ENCODE results near the gene CMSS1. TPM values are rescaled to one million over a fixed set of nuclear protein-coding genes. Genes with fewer than 3 reads are reported as not detected.

The CMSS1 gene
- total and polyA plus RNA-seq, 2 of the 13 experiments (the other 11 are each of a cell fraction or from before 2014, with no cell fraction given) = 6.4 to 48.7 TPM

GRCh38 chr3:99854756-99855298 is 37.2 kb downstream of the CMSS1 start (continued):
- peak in 1 of 2 experiments; percentile 21; a peak in 2 of 4 replicates for TF ChIP-seq MAFK (conservative IDR thresholded peaks at IDR 0.05 in 1 of 2, IDR thresholded peaks at IDR 0.05 in 1 of 2; ENCODE audit: low read length in 2 of 2)
- TF ChIP-seq DMAP1 (CRISPR knock-in tag; IDR thresholded peaks at IDR 0.05) = no peak
- no peak for TF ChIP-seq ZNF687 (CRISPR knock-in tag; IDR thresholded peaks at IDR 0.05)
- peak; percentile 36 for TF ChIP-seq RBM22 (optimal IDR thresholded peaks at IDR 0.05; ENCODE audit: low read length)
- no peak for TF ChIP-seq HNRNPL (IDR thresholded peaks at IDR 0.05; ENCODE audit: low read depth, low read length)
- no peak for TF ChIP-seq SP5 (CRISPR knock-in tag; IDR thresholded peaks at IDR 0.05; ENCODE audit: borderline replicate concordance, low read depth)
- TF ChIP-seq ZNF296 (CRISPR knock-in tag; conservative IDR thresholded peaks at IDR 0.05) = no peak
- no peak for TF ChIP-seq ZNF136 (CRISPR knock-in tag; IDR thresholded peaks at IDR 0.05; ENCODE audit: low read depth)
- TF ChIP-seq GPBP1L1 (CRISPR knock-in tag; IDR thresholded peaks at IDR 0.05) = no peak
- no peak for TF ChIP-seq CREB1 (IDR thresholded peaks at IDR 0.05)
- peak; percentile 38; the same call in 1 of the 2 replicates for TF ChIP-seq CREB1 (CRISPR knock-in tag; IDR thresholded peaks at IDR 0.05)
- TF ChIP-seq, protein P1, sequence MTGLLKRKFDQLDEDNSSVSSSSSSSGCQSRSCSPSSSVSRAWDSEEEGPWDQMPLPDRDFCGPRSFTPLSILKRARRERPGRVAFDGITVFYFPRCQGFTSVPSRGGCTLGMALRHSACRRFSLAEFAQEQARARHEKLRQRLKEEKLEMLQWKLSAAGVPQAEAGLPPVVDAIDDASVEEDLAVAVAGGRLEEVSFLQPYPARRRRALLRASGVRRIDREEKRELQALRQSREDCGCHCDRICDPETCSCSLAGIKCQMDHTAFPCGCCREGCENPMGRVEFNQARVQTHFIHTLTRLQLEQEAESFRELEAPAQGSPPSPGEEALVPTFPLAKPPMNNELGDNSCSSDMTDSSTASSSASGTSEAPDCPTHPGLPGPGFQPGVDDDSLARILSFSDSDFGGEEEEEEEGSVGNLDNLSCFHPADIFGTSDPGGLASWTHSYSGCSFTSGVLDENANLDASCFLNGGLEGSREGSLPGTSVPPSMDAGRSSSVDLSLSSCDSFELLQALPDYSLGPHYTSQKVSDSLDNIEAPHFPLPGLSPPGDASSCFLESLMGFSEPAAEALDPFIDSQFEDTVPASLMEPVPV (CRISPR knock-in tag; IDR thresholded peaks at IDR 0.05) = no peak
- TF ChIP-seq GABPA (IDR thresholded peaks at IDR 0.05; ENCODE audit: low read depth, low read length) = no peak
- TF ChIP-seq GABPA (CRISPR knock-in tag; IDR thresholded peaks at IDR 0.05; ENCODE audit: low read depth) = no peak
- TF ChIP-seq GTF3A (CRISPR knock-in tag; conservative IDR thresholded peaks at IDR 0.05) = no peak
- TF ChIP-seq FOXP4 (CRISPR knock-in tag; IDR thresholded peaks at IDR 0.05) = 0 out of 2 replicates have a peak, but pooled peaks have one; percentile 17
- TF ChIP-seq ZNF326 (CRISPR knock-in tag; IDR thresholded peaks at IDR 0.05; ENCODE audit: borderline replicate concordance) = no peak
- 0 out of 2 replicates have a peak, but pooled peaks have one; percentile 4 for TF ChIP-seq FOXA3 (CRISPR knock-in tag; IDR thresholded peaks at IDR 0.05)
- TF ChIP-seq, protein P2, sequence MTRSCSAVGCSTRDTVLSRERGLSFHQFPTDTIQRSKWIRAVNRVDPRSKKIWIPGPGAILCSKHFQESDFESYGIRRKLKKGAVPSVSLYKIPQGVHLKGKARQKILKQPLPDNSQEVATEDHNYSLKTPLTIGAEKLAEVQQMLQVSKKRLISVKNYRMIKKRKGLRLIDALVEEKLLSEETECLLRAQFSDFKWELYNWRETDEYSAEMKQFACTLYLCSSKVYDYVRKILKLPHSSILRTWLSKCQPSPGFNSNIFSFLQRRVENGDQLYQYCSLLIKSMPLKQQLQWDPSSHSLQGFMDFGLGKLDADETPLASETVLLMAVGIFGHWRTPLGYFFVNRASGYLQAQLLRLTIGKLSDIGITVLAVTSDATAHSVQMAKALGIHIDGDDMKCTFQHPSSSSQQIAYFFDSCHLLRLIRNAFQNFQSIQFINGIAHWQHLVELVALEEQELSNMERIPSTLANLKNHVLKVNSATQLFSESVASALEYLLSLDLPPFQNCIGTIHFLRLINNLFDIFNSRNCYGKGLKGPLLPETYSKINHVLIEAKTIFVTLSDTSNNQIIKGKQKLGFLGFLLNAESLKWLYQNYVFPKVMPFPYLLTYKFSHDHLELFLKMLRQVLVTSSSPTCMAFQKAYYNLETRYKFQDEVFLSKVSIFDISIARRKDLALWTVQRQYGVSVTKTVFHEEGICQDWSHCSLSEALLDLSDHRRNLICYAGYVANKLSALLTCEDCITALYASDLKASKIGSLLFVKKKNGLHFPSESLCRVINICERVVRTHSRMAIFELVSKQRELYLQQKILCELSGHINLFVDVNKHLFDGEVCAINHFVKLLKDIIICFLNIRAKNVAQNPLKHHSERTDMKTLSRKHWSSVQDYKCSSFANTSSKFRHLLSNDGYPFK (CRISPR knock-in tag; IDR thresholded peaks at IDR 0.05; ENCODE audit: borderline replicate concordance) = no peak

Measured in HepG2 (cell line).